Heart left ventricle (tissue), 13 donors: Measurements from ENCODE around the gene RINL.

Experiments
- CTCF ChIP-seq, 12 donors: fragments of 200-600 bp; sonication (generic) in 4 of 12; IDR thresholded peaks; one replicate each; pipeline versions ENCODE4 v1.5.0 to v1.8.0; 2018 to 2022; ENCODE audit warnings: antibody characterized with exemption in 12 of 12, mild to moderate bottlenecking in 5 of 12
- POLR2A ChIP-seq, 2 donors: fragments of 450-650 bp; IDR thresholded peaks; one replicate each; pipeline ENCODE4 v1.6.1; 2017; ENCODE audit warnings: antibody characterized with exemption in 2 of 2, mild to moderate bottlenecking in 2 of 2, moderate library complexity in 2 of 2
- donor health status: ischemic (EF 13 %, LVEDD 7.1; RV severe dilation, severe dysfunction).
- donor health status: DM: no; HTN: yes; CAD: no.
- donor health status: DM: no; HTN: no; CAD: no.
- donor health status: ischemic (EF 25% LVEDD 6.9; RV normal size, moderate dysfunction).
- donor health status: ischemic (EF 25% LVEDD 5.7; RV mildly dilated, moderate dysfunction).
- donor health status: ischemic (EF 35%, LVEDD 5.7; RV mildly dilated, moderate dysfunction).
- donor health status: nonischemic (EF 11% LVEDD 7.7; RV severe dilation, severe dysfunction).
- donor health status: DM: yes; HTN: yes; CAD: no.
- donor health status: PGD.
- donor health status: ischemic (EF 29% LVEDD 5.4; RV normal size, mild dysfunction).
- donor health status: nonischemic (EF 23%, LVEDD 6.1; RV moderate dilation, normal function).

- TF ChIP-seq CTCF (IDR thresholded peaks at IDR 0.05) (no peak), POLR2A (IDR thresholded peaks at IDR 0.05) (no peak)
Measured at GRCh38 chr19:38838208-38838985, 39.7 kb downstream of the RINL start.
